Right lobe of liver (tissue), 4 donors: ENCODE results near the gene HDGF.

Experiments used
- CTCF ChIP-seq, 4 donors: fragments of 200-600 bp in 3 of 4; fragments of 450-650 bp in 1 of 4; IDR thresholded peaks; one replicate each; pipeline versions ENCODE4 v1.5.1 to v1.8.0; 2016 to 2022; ENCODE audit warnings: antibody characterized with exemption in 4 of 4, mild to moderate bottlenecking in 2 of 4
- POLR2A ChIP-seq: fragments of 450-650 bp; IDR thresholded peaks from one replicate; pipeline ENCODE4 v1.6.1; 2017; ENCODE audit warnings: antibody characterized with exemption, mild to moderate bottlenecking
- donor health status: DM: no; HTN: no; CAD: no.
- donor health status: DM: no; HTN: no; CAD: no.
- donor health status: DM: no; HTN: yes; CAD: no.

GRCh38 chr1:156795787-156796186 lies 44.3 kb upstream of the HDGF start:
- TF ChIP-seq CTCF (IDR thresholded peaks at IDR 0.05) (no peak), POLR2A (no peak)
